Measurements from ENCODE around the gene MISP3.
A peak's percentile ranks its signal among the peaks of the same experiment; 100 is the strongest.

Gene MISP3

DNA sequence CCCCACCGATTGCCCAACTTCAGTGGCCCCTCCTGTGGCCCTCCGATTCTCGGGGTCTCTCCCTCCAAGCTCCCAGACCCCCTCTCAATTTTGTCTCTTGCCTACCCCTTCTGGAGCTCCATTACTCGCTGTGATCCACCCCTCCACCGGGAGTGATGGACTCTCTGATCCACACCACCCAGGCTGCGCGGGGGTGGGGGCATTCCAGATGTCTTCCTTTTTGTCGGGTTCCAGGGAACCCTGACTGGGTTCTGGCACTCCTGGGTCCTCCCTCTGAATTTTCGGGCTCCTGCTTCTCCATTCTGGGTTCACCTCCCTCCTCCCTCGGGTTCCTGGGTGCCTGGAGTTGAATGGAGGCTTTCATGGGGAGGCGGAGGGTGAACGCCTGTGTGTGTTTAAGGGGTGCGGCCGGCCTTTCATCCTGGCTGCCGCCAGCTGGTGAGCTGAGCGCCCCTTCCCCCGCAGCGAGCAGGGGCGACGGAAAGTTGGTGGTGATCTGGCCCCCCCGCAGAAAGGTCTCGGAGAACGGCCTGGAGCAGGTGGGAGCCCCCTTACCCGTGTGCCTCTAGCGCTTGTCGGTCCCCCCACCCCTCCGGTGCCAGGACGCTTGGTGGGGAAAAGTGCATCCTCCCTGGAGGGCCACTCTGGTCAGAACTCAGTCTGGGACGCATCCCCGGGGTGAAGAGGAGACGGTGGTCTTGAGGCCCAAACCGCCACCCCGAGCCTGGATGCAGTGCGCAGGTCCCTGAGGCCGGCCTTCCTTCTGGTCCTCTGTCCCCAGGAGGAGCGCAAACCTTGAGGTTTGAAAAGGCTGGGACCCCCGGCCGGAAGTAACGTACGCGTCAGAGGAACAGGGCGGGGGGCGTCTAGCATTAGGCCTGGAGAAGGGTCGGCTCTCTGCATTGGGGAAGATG lies 1.6 kb downstream of the MISP3 start:
- Histone ChIP-seq H4K20me1 (ENCODE audit: control insufficient read depth, insufficient read depth, low read depth, low read length) (no peaks in the 10 kb centered on the region), H3F3A (ENCODE audit: control insufficient read depth, insufficient read depth) (0 out of 2 replicates have a peak, but pooled peaks cover 2% of the 10 kb centered on the region), H3K36me3 (ENCODE audit: control insufficient read depth, low read length) (no peaks in the 10 kb centered on the region), H3K4me3 (ENCODE audit: low read length) (peak overlapping the region; percentile 88), H3K4me2 (ENCODE audit: low read length) (peak overlapping the region; percentile 61), H3K4me1 (ENCODE audit: control insufficient read depth, low read length) (peaks cover 36% of the 10 kb centered on the region), H3K9me2 (replicated peaks; ENCODE audit: control insufficient read depth, low read length) (no peaks in the 10 kb centered on the region), H3K9me3 (ENCODE audit: control insufficient read depth, insufficient read depth, low read length) (no peaks in the 10 kb centered on the region), H3K79me2 (ENCODE audit: control insufficient read depth, low read length) (no peaks in the 10 kb centered on the region), H3K27me3 (ENCODE audit: control insufficient read depth, low read length) (peaks cover 22% of the 10 kb centered on the region), H3K27ac (ENCODE audit: low read depth, low read length) (no peak overlapping the region)
- no peak for TF ChIP-seq CTCF (IDR thresholded peaks at IDR 0.05; ENCODE audit: low read depth, low read length, poor library complexity, severe bottlenecking)
- TF ChIP-seq EZH2phosphoT487 (IDR thresholded peaks at IDR 0.05; ENCODE audit: borderline replicate concordance, low read length): no peak

- no peaks in the 10 kb centered on the region for H3K9me3 ChIP-seq (ENCODE audit: control insufficient read depth, insufficient read depth, low read length)
- H3K4me3 ChIP-seq (ENCODE audit: low read length): no peak overlapping the region
- H3K4me1 ChIP-seq (ENCODE audit: control insufficient read depth, low read length): peaks cover 35% of the 10 kb centered on the region
- peaks cover 11% of the 10 kb centered on the region for H3K27me3 ChIP-seq (ENCODE audit: control insufficient read depth, low read length)
- 0 out of 2 replicates have a peak, but pooled peaks cover 4% of the 10 kb centered on the region for H3K79me2 ChIP-seq (ENCODE audit: control insufficient read depth, low read length)
- H3F3A ChIP-seq (ENCODE audit: control insufficient read depth, insufficient read depth): 0 out of 2 replicates have a peak, but pooled peaks cover 2% of the 10 kb centered on the region
- no peak for TF ChIP-seq CTCF (IDR thresholded peaks at IDR 0.05; ENCODE audit: low read depth, low read length, poor library complexity, severe bottlenecking)
- no peak for TF ChIP-seq EZH2phosphoT487 (IDR thresholded peaks at IDR 0.05; ENCODE audit: borderline replicate concordance, low read length)
- H3K27ac ChIP-seq (ENCODE audit: low read depth, low read length): no peak overlapping the region
- no peaks in the 10 kb centered on the region for H4K20me1 ChIP-seq (ENCODE audit: control insufficient read depth, insufficient read depth, low read depth, low read length)
- no peaks in the 10 kb centered on the region for H3K36me3 ChIP-seq (ENCODE audit: control insufficient read depth, low read length)
- no peaks in the 10 kb centered on the region for H3K9me2 ChIP-seq (replicated peaks; ENCODE audit: control insufficient read depth, low read length)
- H3K4me2 ChIP-seq (ENCODE audit: low read length): no peak overlapping the region
Measured at GRCh38 chr19:14078411-14078810, 5.8 kb downstream of the MISP3 start.

DNA sequence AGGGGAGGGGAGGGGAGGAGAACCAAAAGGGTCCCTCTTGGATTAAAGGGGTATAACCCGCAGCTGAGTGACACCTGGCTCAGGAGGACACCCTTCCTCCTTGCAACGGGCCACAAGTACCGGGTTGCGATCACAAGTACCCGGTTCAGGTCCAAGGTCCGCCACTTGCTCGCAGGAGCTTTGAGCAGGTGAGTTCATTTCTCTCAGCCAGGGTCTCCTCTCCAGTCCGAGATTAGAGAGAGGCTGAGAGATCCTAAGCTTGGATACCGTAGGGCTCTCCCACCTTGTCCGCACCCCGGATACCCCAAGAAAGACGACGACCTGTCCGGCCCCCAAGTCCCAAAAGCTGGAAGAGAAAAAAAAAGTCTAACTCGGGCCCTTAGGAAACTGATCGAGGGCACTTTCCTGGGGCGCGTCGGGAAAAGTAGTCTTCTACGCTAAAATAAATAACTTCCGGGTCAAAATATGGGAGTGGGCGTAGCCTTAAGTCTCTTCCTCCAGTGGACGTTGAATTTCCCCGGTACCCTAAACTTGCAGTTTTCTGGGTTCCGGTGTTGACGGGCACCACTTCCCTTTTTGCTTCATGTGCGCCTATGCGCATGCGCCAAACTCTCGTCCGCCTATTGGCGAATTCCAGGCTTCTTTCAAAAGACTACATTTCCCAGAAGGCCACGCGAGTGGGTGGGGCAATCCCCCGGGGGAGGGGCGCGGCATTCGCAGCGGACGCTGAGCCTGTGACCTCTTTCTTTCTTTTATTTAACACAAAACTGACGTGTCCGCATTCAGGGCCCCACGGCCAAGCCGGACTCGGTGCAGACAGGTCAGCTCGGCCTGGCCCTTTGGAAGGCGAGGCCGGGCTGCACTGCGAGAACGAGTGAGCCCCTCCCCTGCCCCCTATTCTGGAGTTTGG lies 8.6 kb downstream of the MISP3 start:
- TF ChIP-seq CTCF (IDR thresholded peaks at IDR 0.05; ENCODE audit: low read depth, low read length, poor library complexity, severe bottlenecking): no peak
- TF ChIP-seq EZH2phosphoT487 (IDR thresholded peaks at IDR 0.05; ENCODE audit: borderline replicate concordance, low read length): no peak
- Histone ChIP-seq H3F3A (ENCODE audit: control insufficient read depth, insufficient read depth) (0 out of 2 replicates have a peak, but pooled peaks cover 2% of the 10 kb centered on the region), H3K79me2 (ENCODE audit: control insufficient read depth, low read length) (0 out of 2 replicates have a peak, but pooled peaks cover 4% of the 10 kb centered on the region), H3K36me3 (ENCODE audit: control insufficient read depth, low read length) (peaks cover 4% of the 10 kb centered on the region), H3K4me2 (ENCODE audit: low read length) (peak overlapping the region; percentile 96), H3K27ac (ENCODE audit: low read depth, low read length) (peak overlapping the region; percentile 44), H3K4me1 (ENCODE audit: control insufficient read depth, low read length) (peaks cover 16% of the 10 kb centered on the region), H3K27me3 (ENCODE audit: control insufficient read depth, low read length) (no peaks in the 10 kb centered on the region), H4K20me1 (ENCODE audit: control insufficient read depth, insufficient read depth, low read depth, low read length) (no peaks in the 10 kb centered on the region), H3K4me3 (ENCODE audit: low read length) (peak overlapping the region; percentile 86), H3K9me3 (ENCODE audit: control insufficient read depth, insufficient read depth, low read length) (no peaks in the 10 kb centered on the region), H3K9me2 (replicated peaks; ENCODE audit: control insufficient read depth, low read length) (no peaks in the 10 kb centered on the region)

Measured in DOHH2 (cell line).